Stimulated activated CD8-positive, alpha-beta memory T cell treated with anti-CD3 and anti-CD28 coated beads, Interleukin-4, amount 100 ng/mL, for 48 hours (primary cell): ENCODE measurements around the gene TRMT2B.
"Not testable (repeated sequence)": the region's sequence is repeated elsewhere in the genome, so short reads cannot be mapped to it uniquely, and the experiment has no call there.

Experiments used
- DNase-seq: peaks from one replicate; pipeline ENCODE4 v3.0.0-alpha.2; 2020

Gene TRMT2B

DNA sequence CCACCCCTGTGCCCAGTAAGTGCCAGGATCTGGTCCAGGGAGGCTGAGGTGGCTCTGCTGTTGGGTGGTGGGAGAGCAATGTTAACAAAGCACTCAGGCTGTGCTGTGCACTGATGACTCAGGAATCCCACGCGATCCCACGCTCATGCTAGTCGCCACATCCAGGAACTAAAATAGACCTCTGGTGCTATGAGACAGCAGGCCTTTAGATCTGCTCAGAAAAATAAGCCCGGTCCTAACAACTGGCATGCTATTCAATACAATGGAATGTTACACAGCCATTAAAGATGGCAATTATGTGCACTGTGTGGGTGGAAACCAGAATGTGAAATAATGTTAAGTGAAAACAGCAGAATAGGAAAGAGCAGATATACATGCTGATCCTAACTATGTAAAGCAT is 56.4 kb downstream of the TRMT2B start:
- DNase-seq, result peak; percentile 50

DNA sequence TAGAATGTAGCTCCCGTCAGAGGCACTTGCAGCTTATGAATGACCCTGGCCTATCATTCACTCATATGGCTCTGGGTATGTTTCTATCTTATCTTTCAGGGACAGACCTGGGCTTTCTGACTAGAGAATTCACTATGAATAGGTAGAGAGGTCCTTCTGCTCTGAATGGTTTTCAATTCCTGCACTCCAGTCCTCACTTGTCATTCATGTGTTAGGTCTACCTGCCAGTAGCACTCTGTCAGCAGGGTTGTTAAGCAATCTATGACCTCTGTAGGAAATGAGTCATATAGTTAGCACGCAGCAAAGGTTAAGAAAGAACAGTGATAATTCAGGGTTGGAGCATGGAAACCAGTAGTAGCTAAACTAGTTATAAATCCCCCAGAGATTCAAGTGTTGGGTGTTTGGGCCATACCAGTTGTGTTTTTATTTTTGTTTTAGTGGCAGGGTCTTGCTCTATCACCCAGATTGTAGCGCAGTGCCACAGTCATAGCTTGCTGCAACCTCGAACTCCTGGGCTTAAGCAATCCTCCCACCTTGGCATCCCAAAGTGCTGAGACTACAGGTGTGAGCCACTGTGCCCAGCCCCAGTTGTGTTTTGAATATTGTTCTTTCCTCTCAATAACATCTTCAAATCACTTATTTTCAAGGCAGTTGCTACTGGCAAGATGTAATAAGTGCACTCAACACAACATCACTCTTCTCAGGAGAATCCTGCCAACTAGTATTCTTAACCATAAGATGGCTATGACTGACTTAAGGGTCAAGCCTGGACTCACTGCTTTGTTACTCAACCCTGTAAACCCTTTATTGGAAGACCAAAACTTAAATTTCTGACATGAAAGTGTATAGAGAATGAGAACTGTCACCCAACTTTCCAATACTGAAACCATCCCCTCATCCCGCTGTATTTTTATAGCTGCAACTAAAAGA is 57.3 kb downstream of the TRMT2B start:
- DNase-seq, result peak; percentile 31

- DNase-seq, result no peak
Measured at GRCh38 chrX:100990139-100990538, 61.8 kb downstream of the TRMT2B start.

DNA sequence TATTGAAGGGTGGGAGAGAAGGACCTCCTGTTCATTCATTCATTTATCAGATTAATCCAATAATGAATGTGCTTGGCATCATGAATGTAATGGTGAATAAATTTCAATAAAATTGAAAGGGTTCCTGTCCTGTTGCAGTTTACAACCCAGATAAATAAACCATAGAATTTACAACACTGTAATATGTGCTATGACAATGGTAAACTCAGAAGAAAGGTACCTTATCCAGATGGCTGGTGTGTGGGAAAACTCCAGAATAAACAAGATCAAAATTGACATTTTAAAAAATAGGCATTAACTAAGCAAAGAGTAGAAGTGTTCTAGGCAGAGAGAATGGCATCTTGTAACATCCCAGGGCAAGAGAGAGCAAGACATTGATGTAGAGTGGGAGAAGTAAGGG is 67.1 kb downstream of the TRMT2B start:
- DNase-seq, result no peak

DNA sequence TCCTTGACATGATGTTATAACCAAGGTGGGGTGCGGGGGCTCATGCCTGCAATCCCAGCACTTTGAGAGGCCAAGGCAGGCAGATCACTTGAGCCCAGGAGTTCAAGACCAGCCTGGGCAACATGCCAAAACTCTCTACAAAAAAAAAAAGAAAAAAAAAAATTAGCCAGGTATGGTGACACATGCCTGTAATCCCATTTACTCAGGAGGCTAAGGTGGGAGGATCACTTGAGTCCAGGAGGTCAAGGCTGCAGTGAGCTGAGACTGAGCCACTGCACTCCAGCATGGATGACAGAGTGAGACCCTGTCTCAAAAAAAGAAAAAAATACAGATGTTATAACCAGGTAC is 70.4 kb downstream of the TRMT2B start:
- DNase-seq, result not testable (repeated sequence)

- DNase-seq, result no peak
Measured at GRCh38 chrX:100980608-100981497, 71.1 kb downstream of the TRMT2B start.

DNA sequence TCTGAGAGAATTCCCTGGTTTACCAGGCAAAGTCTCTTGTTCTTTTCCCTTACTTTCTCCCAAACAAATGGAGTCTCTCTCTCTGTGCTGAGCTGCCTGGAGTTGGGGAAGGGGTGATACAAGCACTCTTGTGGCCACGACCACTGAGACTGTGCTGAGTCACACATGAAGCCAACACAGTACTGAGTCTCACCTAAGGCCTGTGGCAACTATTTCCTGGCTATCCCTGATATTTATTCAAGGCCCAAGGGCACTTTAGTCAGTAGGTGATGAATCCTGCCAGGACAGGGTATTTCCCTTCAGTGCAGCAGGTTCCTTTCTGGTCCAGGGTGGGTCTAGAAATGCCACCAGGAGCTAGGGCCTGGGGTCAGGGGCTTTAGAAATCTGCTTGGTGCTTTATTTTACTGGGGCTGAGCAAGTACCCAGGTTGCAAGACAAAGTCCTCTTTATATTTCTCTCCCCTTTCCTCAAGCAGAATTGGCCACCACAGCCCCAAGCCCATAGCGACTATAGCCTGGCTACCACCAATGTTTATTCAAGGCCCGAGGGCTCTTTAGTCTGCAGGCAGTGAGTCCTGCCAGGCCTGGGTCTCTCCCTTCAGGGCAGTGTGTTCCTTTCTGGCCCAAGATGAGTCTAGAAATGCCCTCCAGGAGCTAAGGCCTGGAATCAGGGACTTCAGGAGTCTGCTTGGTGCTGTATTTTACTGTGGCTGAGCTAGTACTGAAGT is 71.9 kb downstream of the TRMT2B start:
- DNase-seq, result no peak

- no peak for DNase-seq
Measured at GRCh38 chrX:100976211-100976610, 75.7 kb downstream of the TRMT2B start.

DNA sequence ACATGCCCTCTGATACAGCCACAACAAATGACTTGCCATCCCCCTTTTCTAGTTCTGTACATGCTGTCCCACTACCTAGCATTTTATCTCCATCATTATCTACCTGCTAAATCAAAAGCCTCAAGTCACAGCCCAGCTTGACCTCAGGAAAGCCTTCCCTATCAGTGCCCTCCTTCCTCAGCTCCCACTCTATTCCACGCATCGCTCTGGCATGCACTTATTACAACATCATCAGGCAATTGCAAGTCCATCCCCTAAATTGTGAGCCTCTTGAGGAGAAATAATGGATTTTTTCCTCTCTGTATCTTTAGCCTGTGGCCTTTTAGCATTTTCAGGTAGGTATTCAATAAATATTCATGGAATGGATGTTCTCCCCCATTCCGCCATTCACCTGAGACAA is 76.7 kb downstream of the TRMT2B start:
- DNase-seq, result no peak

DNA sequence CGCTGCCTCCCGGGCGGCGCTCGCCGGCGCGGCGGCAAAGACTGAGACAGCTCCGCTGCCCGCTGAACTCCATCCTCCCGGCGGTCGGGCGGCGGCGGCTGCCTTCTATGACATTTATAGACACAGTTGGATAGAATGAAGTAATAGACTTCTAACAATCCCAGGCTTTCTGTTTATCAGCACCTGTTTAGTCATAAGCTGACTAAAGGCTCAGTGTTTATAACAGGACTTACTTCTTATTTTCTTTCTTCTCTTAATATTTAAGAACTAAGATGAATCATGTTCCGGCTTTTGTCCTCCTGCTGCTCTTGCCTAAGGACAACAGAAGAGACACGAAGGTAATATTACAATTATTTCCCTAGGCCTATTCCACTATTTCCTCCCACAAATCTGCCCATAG is 78.5 kb downstream of the TRMT2B start:
- no peak for DNase-seq

GRCh38 chrX:100969936-100970335 is 82.0 kb downstream of the TRMT2B start:
- DNase-seq, result no peak

DNA sequence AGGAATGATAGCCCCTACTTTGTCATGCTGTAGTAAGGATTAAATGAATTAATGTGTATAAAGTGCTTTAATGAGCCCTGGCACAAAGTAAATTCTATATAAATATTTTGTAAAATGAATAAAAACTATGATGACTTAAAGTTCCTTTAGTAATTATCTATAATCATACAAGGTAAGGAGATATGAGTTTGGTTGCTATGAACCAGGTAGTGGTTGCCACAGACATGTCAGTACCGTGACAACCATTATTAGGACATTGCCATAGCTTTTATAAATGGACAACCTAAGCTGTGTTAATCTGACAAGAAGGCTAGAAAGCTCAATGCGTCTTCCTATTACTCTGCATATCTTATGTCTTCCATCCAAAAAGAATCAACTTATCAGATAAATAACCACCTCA is 82.5 kb downstream of the TRMT2B start, which contains the start of gene ARL13A:
Gene ARL13A, plus strand, starts transcription at position 301 of the 400 bp plus-strand sequence. CDS start 3,982 bp downstream, outside the sequence.
- no peak for DNase-seq

DNA sequence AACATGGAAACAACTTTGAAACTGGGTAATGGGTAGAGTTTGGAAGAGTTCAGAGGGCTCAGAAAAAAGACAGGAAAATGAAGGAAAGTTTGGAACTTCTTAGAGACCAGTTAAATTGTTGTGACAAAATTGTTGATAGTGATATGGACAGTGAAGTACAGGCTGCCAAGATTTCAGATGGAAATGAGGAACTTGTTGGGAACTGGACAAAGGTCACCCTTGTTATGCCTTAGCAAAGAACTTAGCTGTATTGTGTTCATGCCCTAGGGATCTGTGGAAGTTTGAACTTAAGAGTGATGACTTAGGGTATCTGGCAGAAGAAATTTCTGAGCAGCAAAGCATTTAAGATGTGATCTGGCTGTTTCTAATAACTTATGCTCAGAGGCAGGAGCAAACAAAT is 87.5 kb downstream of the TRMT2B start:
- no peak for DNase-seq

GRCh38 chrX:100962811-100963210 is 89.1 kb downstream of the TRMT2B start:
- DNase-seq, result no peak
